Body of pancreas (tissue), 4 donors: ENCODE data around the gene ALPK1. TPM values are rescaled to one million over a fixed set of nuclear protein-coding genes. Genes with fewer than 3 reads are reported as not detected.
A peak's percentile ranks its signal among the peaks of the same experiment; 100 is the strongest.
"Not testable (repeated sequence)": the region's sequence is repeated elsewhere in the genome, so short reads cannot be mapped to it uniquely, and the experiment has no call there.

Experiments
- ATAC-seq: fragments of 150-250 bp; one replicate; pipeline ENCODE4 v1.9.1; 2016
- DNase-seq, 4 donors: peaks; one replicate each; pipeline ENCODE4 v3.0.0-alpha.2; 2019
- H3K27ac ChIP-seq, 4 donors: fragments of 200-600 bp; sonication (generic); 1 replicate in 3 of 4; 2 replicates in 1 of 4; pipeline versions ENCODE4 v1.5.1 to v1.6.1; 2016 to 2019; ENCODE audit warnings: mild to moderate bottlenecking in 1 of 4, mixed read lengths in 1 of 4, moderate library complexity in 1 of 4
- H3K27me3 ChIP-seq, 2 donors: fragments of 200-600 bp; sonication (generic); one replicate each; pipeline ENCODE4 v1.6.0; 2016; ENCODE audit warnings: mild to moderate bottlenecking in 1 of 2
- H3K36me3 ChIP-seq, 2 donors: fragments of 200-600 bp; sonication (generic); replicated peaks in 1 of 2; 2 replicates each; pipeline ENCODE4 v1.5.1; 2016; ENCODE audit warnings: low read depth in 2 of 2; ENCODE audit not compliant: insufficient read depth in 1 of 2
- H3K4me1 ChIP-seq: fragments of 200-600 bp; sonication (generic); one replicate; pipeline ENCODE4 v1.6.0; 2016
- H3K4me3 ChIP-seq, 2 donors: fragments of 200-600 bp; sonication (generic); 1 replicate in 1 of 2; 2 replicates in 1 of 2; pipeline ENCODE4 v1.5.1; 2016 to 2019
- H3K9me3 ChIP-seq, 3 donors: fragments of 200-600 bp; sonication (generic); 1 replicate in 2 of 3; 2 replicates in 1 of 3; pipeline ENCODE4 v1.5.1; 2016
- CTCF ChIP-seq, 7 experiments: fragments of 450-650 bp in 4 of 7; fragments of 200-600 bp in 3 of 7; sonication (generic) in 3 of 7; IDR thresholded peaks; one replicate each; pipeline ENCODE4 v1.5.1; 2016 to 2019; ENCODE audit warnings: antibody characterized with exemption in 7 of 7
- POLR2A ChIP-seq, 3 donors: fragments of 450-650 bp; IDR thresholded peaks; one replicate each; pipeline ENCODE4 v1.6.1; 2016; ENCODE audit warnings: antibody characterized with exemption in 3 of 3, mild to moderate bottlenecking in 2 of 3
- WGBS, 2 donors: methylation state at CpG; one replicate each; pipeline ENCODE4 v1.1.5; 2017; 5-methylcytosine and 5-hydroxymethylcytosine counted together
- intact Hi-C: fragments of 100-400 bp; cut with DNase I; formaldehyde crosslinking; loops from one replicate; pipeline ENCODE4 v1.15.1; 2023
- total RNA-seq, 2 donors: library from RNA; depleted of rRNA; stranded (reverse); fragments of >200 nt; gene quantifications; one replicate each; pipeline ENCODE4 v1.1.0, GENCODE V29; 2016

ALPK1 gene
- total RNA-seq, 2 donors from 2014 or later = 14.8 to 26.7 TPM

DNA sequence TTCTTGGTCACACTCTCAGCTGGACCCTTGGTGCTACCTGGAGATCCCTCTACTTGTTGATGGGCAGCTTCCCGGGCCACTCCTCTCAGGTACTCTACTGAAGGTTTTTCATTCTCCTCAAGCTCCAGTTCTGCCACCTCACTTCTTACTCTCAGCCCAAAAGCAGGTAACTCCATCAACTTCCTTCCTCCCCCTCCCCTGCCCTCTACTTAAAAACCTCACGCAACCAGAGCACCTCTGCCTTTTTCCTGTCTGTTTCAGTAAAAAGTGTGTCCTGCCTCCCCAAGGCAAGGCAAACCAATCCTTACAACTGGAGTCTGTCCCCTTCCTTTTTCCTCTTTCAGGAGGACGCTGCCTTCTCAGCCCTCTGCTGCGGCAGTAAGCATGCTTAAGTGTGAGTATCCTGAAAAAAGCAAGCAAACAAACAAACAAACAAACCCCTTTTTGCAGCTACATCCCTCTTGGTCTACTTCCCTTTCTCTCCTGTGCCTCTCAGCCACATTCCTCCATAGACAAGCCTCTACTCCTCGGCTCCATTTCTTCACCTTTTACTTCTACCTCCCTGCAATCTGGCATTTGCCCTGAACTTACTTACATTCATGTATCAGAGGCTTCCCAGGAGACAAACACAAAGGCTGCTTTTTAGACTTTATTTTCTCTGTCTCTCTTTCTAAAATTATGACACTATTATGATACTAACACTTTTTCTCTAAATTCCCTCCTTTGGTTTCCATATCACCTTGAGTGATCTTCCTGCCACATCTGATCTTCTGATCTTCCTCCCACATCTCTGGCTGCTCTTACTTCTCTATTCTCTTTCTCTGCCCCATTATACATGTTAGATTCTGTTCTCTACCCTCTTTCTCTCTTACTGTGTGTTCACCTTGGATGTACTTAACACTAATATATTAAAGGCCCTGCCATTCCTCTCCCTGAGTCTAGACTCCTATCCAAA lies 5.4 kb downstream of the ALPK1 start:
- Histone ChIP-seq H3K9me3 (no peaks in the 10 kb centered on the region), H3K27ac (no peak overlapping the region), H3K4me3 (no peak overlapping the region), H3K36me3 (peaks cover 0 to 1% of the 10 kb centered on the region in 2 donors), H3K4me1 (peaks cover 16% of the 10 kb centered on the region), H3K27me3 (no peaks in the 10 kb centered on the region)
- intact Hi-C loops = no loop called here
- ATAC-seq (no peak), DNase-seq (no peak)
- TF ChIP-seq CTCF (IDR thresholded peaks at IDR 0.05) = no peak
- TF ChIP-seq POLR2A (IDR thresholded peaks at IDR 0.05) = no peak
- WGBS, 2 donors = 79 to 83% methylated on average over 5 of the region's 5 CpGs

- ATAC-seq, H3K9me3 ChIP-seq, H3K27ac ChIP-seq, H3K4me1 ChIP-seq, H3K4me3 ChIP-seq, DNase-seq, H3K36me3 ChIP-seq, intact Hi-C loops, H3K27me3 ChIP-seq: not testable (repeated sequence)
- WGBS, 2 donors = 61 to 62% methylated on average over 3 of the region's 3 CpGs
Observed at GRCh38 chr4:112305477-112305876, 8.3 kb downstream of the ALPK1 start.

DNA sequence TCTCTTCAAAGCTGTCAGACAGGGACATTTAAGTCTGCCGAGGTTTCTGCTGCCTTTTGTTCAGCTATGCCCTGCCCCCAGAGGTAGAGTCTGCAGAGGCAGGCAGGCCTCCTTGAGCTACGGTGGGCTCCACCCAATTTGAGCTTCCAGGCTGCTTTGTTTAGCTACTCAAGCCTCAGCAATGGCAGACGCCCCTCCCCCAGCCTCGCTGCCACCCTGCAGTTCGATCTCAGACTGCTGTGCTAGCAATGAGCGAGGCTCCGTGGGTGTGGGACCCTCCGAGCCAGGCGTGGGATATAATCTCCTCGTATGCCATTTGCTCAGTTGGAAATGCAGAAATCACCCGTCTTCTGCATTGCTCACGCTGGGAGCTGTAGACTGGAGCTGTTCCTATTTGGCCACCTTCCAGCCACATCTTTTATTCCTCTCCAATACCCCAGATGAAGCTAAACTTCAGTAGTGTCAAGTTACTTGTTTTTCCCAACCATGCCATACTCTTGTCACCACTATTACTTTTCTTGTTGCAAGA lies 12.2 kb downstream of the ALPK1 start:
- peak in 1 of 4 donors; percentile 13 for DNase-seq
- H3K36me3 ChIP-seq, H3K9me3 ChIP-seq, ATAC-seq, H3K27ac ChIP-seq, H3K4me3 ChIP-seq, H3K27me3 ChIP-seq, intact Hi-C loops, H3K4me1 ChIP-seq: not testable (repeated sequence)
- 67 to 73% methylated on average over 7 to 12 of the region's 12 CpGs for WGBS, 2 donors

DNA sequence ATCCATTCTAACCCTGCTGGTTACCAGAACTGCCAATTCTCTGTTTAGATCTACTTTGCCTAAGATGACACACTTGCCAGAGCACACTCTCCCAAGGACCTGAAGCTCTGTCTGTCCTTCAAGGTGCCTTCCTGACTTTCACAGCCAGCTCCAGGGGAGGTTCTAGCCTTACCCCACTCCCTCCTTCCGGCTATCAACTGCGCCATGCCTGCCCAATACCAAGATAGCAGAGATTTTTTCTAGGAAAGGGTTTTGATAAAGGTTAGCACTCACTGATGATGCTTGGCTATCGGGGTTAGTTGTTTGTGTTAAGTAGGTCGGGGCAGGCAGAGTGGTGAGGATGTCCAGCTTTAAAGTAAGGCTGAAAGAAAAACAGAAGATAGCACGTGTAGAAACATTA lies 14.3 kb downstream of the ALPK1 start:
- no peaks in the 10 kb centered on the region for H3K9me3 ChIP-seq
- DNase-seq (no peak), ATAC-seq (no peak)
- no peak overlapping the region for H3K4me3 ChIP-seq
- no peaks in the 10 kb centered on the region for H3K4me1 ChIP-seq
- no peaks in the 10 kb centered on the region for H3K36me3 ChIP-seq
- intact Hi-C loops = no loop called here
- H3K27ac ChIP-seq = no peak overlapping the region
- TF ChIP-seq CTCF (IDR thresholded peaks at IDR 0.05) (no peak), POLR2A (IDR thresholded peaks at IDR 0.05) (no peak)
- H3K27me3 ChIP-seq = no peaks in the 10 kb centered on the region
- 82 to 85% methylated on average over 5 of the region's 5 CpGs for WGBS, 2 donors

DNA sequence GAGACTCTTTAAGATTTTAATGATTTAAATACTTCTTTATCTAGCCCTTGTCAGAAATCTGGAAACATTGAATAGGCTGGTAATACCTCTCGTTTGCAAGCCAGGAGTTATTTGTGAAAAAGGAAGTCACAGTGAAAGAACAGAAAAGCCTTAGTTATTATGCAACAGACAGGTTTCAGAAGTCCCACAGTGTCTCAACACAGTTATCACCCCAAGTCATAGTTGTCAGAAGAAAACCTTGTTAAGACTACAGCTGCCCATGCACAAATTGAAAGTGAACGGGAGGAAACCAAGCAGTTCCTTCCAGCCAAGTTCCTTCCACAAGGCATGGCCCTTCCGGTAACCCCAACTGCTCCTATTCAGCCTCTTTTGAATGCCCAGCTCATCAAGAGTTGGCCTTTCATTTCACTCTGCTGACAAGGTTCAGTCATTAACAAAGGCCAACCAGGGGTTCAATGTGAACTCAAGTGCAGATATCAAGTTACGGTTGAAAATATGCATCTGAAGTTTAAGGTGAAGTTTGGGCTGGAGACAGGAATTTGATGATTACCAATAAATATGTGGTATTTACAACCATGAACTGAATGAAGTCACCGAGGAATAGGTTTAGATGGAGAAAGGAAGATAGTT lies 15.6 kb downstream of the ALPK1 start:
- Histone ChIP-seq H3K27me3 (no peaks in the 10 kb centered on the region), H3K36me3 (no peaks in the 10 kb centered on the region), H3K4me1 (no peaks in the 10 kb centered on the region), H3K9me3 (no peaks in the 10 kb centered on the region), H3K27ac (no peak overlapping the region), H3K4me3 (no peak overlapping the region)
- no peak for TF ChIP-seq POLR2A (IDR thresholded peaks at IDR 0.05)
- TF ChIP-seq CTCF (IDR thresholded peaks at IDR 0.05) = no peak
- DNase-seq (no peak), ATAC-seq (no peak)
- WGBS, 2 donors = 81 to 87% methylated on average over 5 of the region's 5 CpGs
- intact Hi-C loops = no loop called here
